Loucy (cell line): Measurements from ENCODE around the gene MROH9.

ENCODE experiments used
- H2AFZ ChIP-seq: fragments of 200-600 bp; sonication (generic); 2 replicates; pipeline ENCODE4 v1.6.0; 2016; ENCODE audit warnings: antibody characterized with exemption, mild to moderate bottlenecking, low read length, moderate library complexity
- H3F3A ChIP-seq: fragments of 200-600 bp; 2 replicates; pipeline ENCODE4 v1.6.0; 2016; ENCODE audit warnings: antibody characterized with exemption, low read depth, mild to moderate bottlenecking
- H3K27me3 ChIP-seq: fragments of 200-600 bp; sonication (generic); 2 replicates; pipeline ENCODE4 v1.6.1; 2014; ENCODE audit warnings: low read length, mild to moderate bottlenecking; ENCODE audit not compliant: insufficient read depth, poor library complexity, severe bottlenecking
- H3K36me3 ChIP-seq: fragments of 200-600 bp; sonication (generic); 2 replicates; pipeline ENCODE4 v1.6.1; 2016; ENCODE audit warnings: low read length; ENCODE audit not compliant: insufficient read depth
- H3K4me1 ChIP-seq: fragments of 200-600 bp; sonication (generic); 2 replicates; pipeline ENCODE4 v1.5.1; 2014; ENCODE audit warnings: low read length, mild to moderate bottlenecking; ENCODE audit not compliant: insufficient read depth, poor library complexity, severe bottlenecking
- H3K4me2 ChIP-seq: fragments of 200-600 bp; sonication (generic); 2 replicates; pipeline ENCODE4 v1.6.0; 2014; ENCODE audit warnings: antibody characterized with exemption, low read length, low read depth, mild to moderate bottlenecking; ENCODE audit not compliant: poor library complexity, severe bottlenecking
- H3K4me3 ChIP-seq: fragments of 200-600 bp; sonication (generic); 2 replicates; pipeline ENCODE4 v1.5.1; 2014; ENCODE audit warnings: low read length, mild to moderate bottlenecking, mixed read lengths; ENCODE audit not compliant: poor library complexity, severe bottlenecking
- H3K79me2 ChIP-seq: fragments of 200-600 bp; sonication (generic); 2 replicates; pipeline ENCODE4 v1.6.1; 2014; ENCODE audit warnings: low read length; ENCODE audit not compliant: insufficient read depth
- H3K9ac ChIP-seq: fragments of 200-600 bp; sonication (generic); 2 replicates; pipeline ENCODE4 v1.6.0; 2014; ENCODE audit warnings: mild to moderate bottlenecking, low read depth, low read length, moderate library complexity; ENCODE audit not compliant: poor library complexity, severe bottlenecking
- H3K9me2 ChIP-seq: fragments of 200-600 bp; sonication (generic); replicated peaks from 2 replicates; pipeline ENCODE4 v1.6.1; 2016; ENCODE audit warnings: low read depth, low read length, mixed read lengths
- H3K9me3 ChIP-seq: fragments of 200-600 bp; sonication (generic); 2 replicates; pipeline ENCODE4 v1.6.1; 2014; ENCODE audit warnings: mild to moderate bottlenecking, antibody characterized with exemption, low read length, low read depth; ENCODE audit not compliant: insufficient read depth
- H4K20me1 ChIP-seq: fragments of 200-600 bp; sonication (generic); 2 replicates; pipeline ENCODE4 v1.6.0; 2014; ENCODE audit warnings: antibody characterized with exemption, low read length, mild to moderate bottlenecking; ENCODE audit not compliant: insufficient read depth, poor library complexity, severe bottlenecking
- EZH2phosphoT487 ChIP-seq: fragments of 200-600 bp; IDR thresholded peaks from 2 replicates; pipeline ENCODE4 v1.6.1; 2018; ENCODE audit warnings: antibody characterized with exemption, mild to moderate bottlenecking, moderate library complexity, borderline replicate concordance
- TF ChIP-seq, protein P1 (sequence below): fragments of 200-600 bp; sonication (generic); conservative IDR thresholded peaks from 2 replicates; pipeline ENCODE4 v1.5.1; 2014; ENCODE audit warnings: mild to moderate bottlenecking, antibody characterized with exemption, low read length

Gene MROH9

DNA sequence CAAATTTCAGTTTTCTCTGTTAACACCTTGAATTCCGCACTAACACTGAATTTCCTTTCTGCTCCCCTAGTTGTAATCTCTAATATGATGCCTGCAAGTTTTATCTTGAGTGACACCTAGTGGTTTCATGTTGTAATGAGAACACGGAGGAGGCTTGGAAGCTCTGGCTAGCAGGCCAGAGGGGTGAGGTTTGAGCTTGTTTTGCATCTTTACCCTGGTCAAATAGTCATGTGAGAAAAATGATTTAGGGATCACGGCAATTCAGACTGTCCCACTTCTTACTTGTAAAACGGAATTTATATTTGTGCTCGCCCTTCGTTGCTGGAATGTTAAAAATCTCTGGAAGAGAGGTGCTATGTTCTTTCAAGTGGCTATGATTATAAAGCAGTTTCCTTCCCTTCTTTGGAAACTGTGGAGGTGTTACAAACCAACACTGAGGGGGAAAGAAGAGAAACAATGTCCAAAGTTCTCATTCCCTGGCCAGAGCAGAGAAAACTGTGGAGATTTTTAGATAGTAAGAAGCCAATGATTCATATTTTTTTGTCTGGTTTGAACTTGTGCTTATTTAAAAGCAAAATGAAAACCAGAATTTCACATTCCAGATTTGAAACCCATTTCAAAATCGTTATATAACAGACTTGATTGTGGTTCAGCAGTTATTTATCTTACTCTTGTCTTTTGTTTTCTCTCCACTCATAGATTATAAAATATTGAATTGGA lies 5.3 kb upstream of the MROH9 start:
- H3K4me3 ChIP-seq: no peak overlapping the region
- H3K36me3 ChIP-seq: no peaks in the 10 kb centered on the region
- TF ChIP-seq, protein P1, sequence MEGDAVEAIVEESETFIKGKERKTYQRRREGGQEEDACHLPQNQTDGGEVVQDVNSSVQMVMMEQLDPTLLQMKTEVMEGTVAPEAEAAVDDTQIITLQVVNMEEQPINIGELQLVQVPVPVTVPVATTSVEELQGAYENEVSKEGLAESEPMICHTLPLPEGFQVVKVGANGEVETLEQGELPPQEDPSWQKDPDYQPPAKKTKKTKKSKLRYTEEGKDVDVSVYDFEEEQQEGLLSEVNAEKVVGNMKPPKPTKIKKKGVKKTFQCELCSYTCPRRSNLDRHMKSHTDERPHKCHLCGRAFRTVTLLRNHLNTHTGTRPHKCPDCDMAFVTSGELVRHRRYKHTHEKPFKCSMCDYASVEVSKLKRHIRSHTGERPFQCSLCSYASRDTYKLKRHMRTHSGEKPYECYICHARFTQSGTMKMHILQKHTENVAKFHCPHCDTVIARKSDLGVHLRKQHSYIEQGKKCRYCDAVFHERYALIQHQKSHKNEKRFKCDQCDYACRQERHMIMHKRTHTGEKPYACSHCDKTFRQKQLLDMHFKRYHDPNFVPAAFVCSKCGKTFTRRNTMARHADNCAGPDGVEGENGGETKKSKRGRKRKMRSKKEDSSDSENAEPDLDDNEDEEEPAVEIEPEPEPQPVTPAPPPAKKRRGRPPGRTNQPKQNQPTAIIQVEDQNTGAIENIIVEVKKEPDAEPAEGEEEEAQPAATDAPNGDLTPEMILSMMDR: peak; percentile 82
- no peak for TF ChIP-seq EZH2phosphoT487
- H4K20me1 ChIP-seq: no peaks in the 10 kb centered on the region
- H3K4me1 ChIP-seq: no peaks in the 10 kb centered on the region
- no peaks in the 10 kb centered on the region for H3F3A ChIP-seq
- H3K9ac ChIP-seq: no peak overlapping the region
- no peaks in the 10 kb centered on the region for H3K9me2 ChIP-seq
- no peaks in the 10 kb centered on the region for H3K27me3 ChIP-seq
- H3K79me2 ChIP-seq: no peaks in the 10 kb centered on the region
- peak overlapping the region; percentile 70 for H2AFZ ChIP-seq
- no peak overlapping the region for H3K4me2 ChIP-seq
- H3K9me3 ChIP-seq: no peaks in the 10 kb centered on the region

DNA sequence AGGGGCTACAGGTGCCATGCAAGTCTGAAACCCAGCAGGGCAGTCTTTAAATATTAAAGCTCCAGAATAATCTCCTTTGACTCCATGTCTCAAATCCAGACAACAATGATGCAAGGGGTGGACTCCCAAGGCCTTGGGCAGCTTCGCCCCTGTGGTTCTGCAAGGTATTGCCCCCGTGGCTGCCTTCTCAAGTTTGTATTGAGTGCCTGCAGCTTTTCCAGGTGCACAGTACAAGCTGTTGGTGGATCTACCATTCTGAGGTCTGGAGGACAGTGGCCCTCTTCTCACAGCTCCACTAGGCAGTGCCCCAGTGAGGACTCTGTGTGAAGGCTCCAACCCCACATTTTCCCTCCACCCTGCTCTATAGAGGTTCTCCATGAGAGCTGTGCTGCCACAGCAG lies 3.7 kb upstream of the MROH9 start:
- H3K4me2 ChIP-seq: no peak overlapping the region

DNA sequence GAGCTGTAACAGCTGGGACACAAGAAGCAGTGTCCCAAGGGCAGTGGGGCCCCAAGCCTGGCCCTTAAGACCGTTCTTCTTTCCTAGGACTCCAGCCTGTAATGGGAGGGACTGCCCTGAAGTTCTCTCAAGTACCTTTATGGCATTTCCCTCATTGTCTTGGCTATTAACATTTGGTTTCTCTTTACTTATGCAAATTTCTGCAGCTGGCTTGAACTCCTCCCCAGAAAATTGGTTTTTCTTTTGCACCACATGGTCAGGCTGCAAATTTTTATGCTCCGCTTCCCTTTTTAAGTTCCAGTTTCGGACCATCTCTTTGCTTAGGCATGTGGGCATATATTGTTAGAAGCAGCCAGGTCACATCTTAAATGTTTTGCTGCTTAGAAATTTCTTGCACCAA lies 3.1 kb upstream of the MROH9 start:
- Histone ChIP-seq H3K79me2 (no peaks in the 10 kb centered on the region), H3K9me3 (no peaks in the 10 kb centered on the region), H3K4me2 (no peak overlapping the region), H3F3A (no peaks in the 10 kb centered on the region), H4K20me1 (no peaks in the 10 kb centered on the region), H3K9me2 (no peaks in the 10 kb centered on the region), H3K9ac (no peak overlapping the region), H3K4me3 (no peak overlapping the region), H2AFZ (no peak overlapping the region), H3K4me1 (no peaks in the 10 kb centered on the region), H3K27me3 (no peaks in the 10 kb centered on the region), H3K36me3 (no peaks in the 10 kb centered on the region)
- TF ChIP-seq, protein P1: no peak
- no peak for TF ChIP-seq EZH2phosphoT487

More for the DNA sequence above, 3.7 kb upstream of the MROH9 start:
- TF ChIP-seq EZH2phosphoT487: no peak
- TF ChIP-seq, protein P1: no peak
- Histone ChIP-seq H3F3A (no peaks in the 10 kb centered on the region), H3K36me3 (no peaks in the 10 kb centered on the region), H4K20me1 (no peaks in the 10 kb centered on the region), H3K9me3 (no peaks in the 10 kb centered on the region), H3K9ac (no peak overlapping the region), H3K27me3 (no peaks in the 10 kb centered on the region), H3K4me3 (no peak overlapping the region), H3K79me2 (no peaks in the 10 kb centered on the region), H3K4me1 (no peaks in the 10 kb centered on the region), H3K9me2 (no peaks in the 10 kb centered on the region), H2AFZ (peak overlapping the region; percentile 56; the same call in 1 of the 2 replicates)
